HEK293 (cell line): ENCODE data around the gene ZNF141.

Source experiments
- CTCF ChIA-PET: fragments of 350-600 bp; formaldehyde crosslinking; extraction: SDS; loops from one replicate; lab custom pipeline; 2021; ENCODE audit warnings: antibody characterized with exemption; lab: Yijun Ruan, JAX
- POLR2A ChIA-PET: fragments of 300-600 bp; formaldehyde crosslinking; extraction: SDS; loops from one replicate; lab custom pipeline; 2020; ENCODE audit warnings: antibody characterized with exemption, inconsistent platforms; lab: Yijun Ruan, JAX
- H3K27ac ChIP-seq: fragments of 200-500 bp; sonication (Bioruptor generic); 2 replicates; pipeline ENCODE4 v1.5.1; 2014; ENCODE audit warnings: low read depth, low read length, control low read depth, inconsistent platforms; ENCODE audit errors: extremely low read depth
- H3K36me3 ChIP-seq, 2 experiments: fragments of 200-500 bp in 1 of 2; sonication (Bioruptor generic) in 1 of 2; 1 replicate in 1 of 2; 2 replicates in 1 of 2; pipeline ENCODE4 v1.5.1; 2014 to 2017; ENCODE audit warnings: inconsistent platforms in 2 of 2, low read length in 2 of 2; ENCODE audit not compliant: control insufficient read depth in 2 of 2, insufficient read depth in 1 of 2
- H3K4me1 ChIP-seq: fragments of 200-500 bp; sonication (Bioruptor generic); 2 replicates; pipeline ENCODE4 v1.5.1; 2014; ENCODE audit warnings: mild to moderate bottlenecking, low read length, inconsistent platforms; ENCODE audit not compliant: control insufficient read depth, insufficient read depth
- H3K4me3 ChIP-seq: 2 replicates; pipeline ENCODE4 v1.5.1; 2011; ENCODE audit warnings: low read depth, mild to moderate bottlenecking, control low read depth, low read length, moderate library complexity
- H3K9me3 ChIP-seq: fragments of 200-500 bp; sonication (Bioruptor generic); 2 replicates; pipeline ENCODE4 v1.5.1; 2014; ENCODE audit warnings: low read depth, low read length, inconsistent platforms; ENCODE audit not compliant: control insufficient read depth, insufficient read depth
- ELK4 ChIP-seq: IDR thresholded peaks from 2 replicates; pipeline ENCODE4 v1.6.1; 2011; ENCODE audit warnings: mild to moderate bottlenecking, low read depth, low read length, borderline replicate concordance
- KLF8 ChIP-seq: fragments of 450-650 bp; formaldehyde crosslinking; IDR thresholded peaks from 2 replicates; pipeline ENCODE4 v1.5.1; 2016; ENCODE audit warnings: missing biosample characterization, missing genetic modification characterization
- MEIS1 ChIP-seq: sonication (generic); formaldehyde crosslinking; IDR thresholded peaks from 2 replicates; pipeline ENCODE4 v1.8.1; 2022; ENCODE audit warnings: missing genetic modification reagents, mild to moderate bottlenecking, borderline replicate concordance
- MZF1 ChIP-seq: fragments of 450-650 bp; formaldehyde crosslinking; IDR thresholded peaks from 2 replicates; pipeline ENCODE4 v1.5.1; 2017; ENCODE audit warnings: missing biosample characterization, missing genetic modification characterization, borderline replicate concordance
- PRDM6 ChIP-seq: fragments of 450-650 bp; formaldehyde crosslinking; IDR thresholded peaks from 2 replicates; pipeline ENCODE4 v1.5.1; 2017; ENCODE audit warnings: missing biosample characterization, missing genetic modification characterization
- SETDB1 ChIP-seq: IDR thresholded peaks from one replicate; pipeline ENCODE4 v1.6.1; 2017; ENCODE audit warnings: mild to moderate bottlenecking, low read length, moderate library complexity, mixed read lengths; ENCODE audit not compliant: insufficient read length
- SP2 ChIP-seq: fragments of 450-650 bp; formaldehyde crosslinking; IDR thresholded peaks from 2 replicates; pipeline ENCODE4 v1.5.1; 2016; ENCODE audit warnings: missing biosample characterization, missing genetic modification characterization
- SP3 ChIP-seq: fragments of 450-650 bp; formaldehyde crosslinking; IDR thresholded peaks from 2 replicates; pipeline ENCODE4 v1.5.1; 2016; ENCODE audit warnings: missing biosample characterization, missing genetic modification characterization
- ZBTB20 ChIP-seq: fragments of 450-650 bp; formaldehyde crosslinking; IDR thresholded peaks from 2 replicates; pipeline ENCODE4 v1.5.1; 2016; ENCODE audit warnings: missing biosample characterization, missing genetic modification characterization
- ZNF10 ChIP-seq: fragments of 450-650 bp; formaldehyde crosslinking; IDR thresholded peaks from 2 replicates; pipeline ENCODE4 v1.5.1; 2017; ENCODE audit warnings: missing biosample characterization, missing genetic modification characterization
- ZNF132 ChIP-seq: fragments of 450-650 bp; formaldehyde crosslinking; IDR thresholded peaks from 2 replicates; pipeline ENCODE4 v1.5.1; 2017; ENCODE audit warnings: missing biosample characterization, missing genetic modification characterization, borderline replicate concordance
- ZNF157 ChIP-seq: fragments of 450-650 bp; formaldehyde crosslinking; IDR thresholded peaks from 2 replicates; pipeline ENCODE4 v1.5.1; 2016; ENCODE audit warnings: missing biosample characterization, missing genetic modification characterization
- ZNF184 ChIP-seq: fragments of 450-650 bp; IDR thresholded peaks from 2 replicates; pipeline ENCODE4 v1.5.1; 2018; ENCODE audit warnings: missing biosample characterization, mild to moderate bottlenecking, missing genetic modification characterization
- ZNF23 ChIP-seq: fragments of 450-650 bp; formaldehyde crosslinking; IDR thresholded peaks from 2 replicates; pipeline ENCODE4 v1.5.1; 2016; ENCODE audit warnings: missing biosample characterization, missing genetic modification characterization, borderline replicate concordance
- ZNF398 ChIP-seq: fragments of 450-650 bp; formaldehyde crosslinking; IDR thresholded peaks from 2 replicates; pipeline ENCODE4 v1.5.1; 2017; ENCODE audit warnings: missing biosample characterization, missing genetic modification characterization
- ZNF48 ChIP-seq: fragments of 450-650 bp; formaldehyde crosslinking; IDR thresholded peaks from 2 replicates; pipeline ENCODE4 v1.5.1; 2016; ENCODE audit warnings: missing biosample characterization, missing genetic modification characterization
- ZNF510 ChIP-seq: fragments of 450-650 bp; formaldehyde crosslinking; IDR thresholded peaks from 2 replicates; pipeline ENCODE4 v1.5.1; 2018; ENCODE audit warnings: mild to moderate bottlenecking, missing genetic modification characterization, missing biosample characterization; ENCODE audit not compliant: insufficient replicate concordance
- ZNF513 ChIP-seq: fragments of 450-650 bp; IDR thresholded peaks from 2 replicates; pipeline ENCODE4 v1.5.1; 2018; ENCODE audit warnings: missing biosample characterization, missing genetic modification characterization
- ZNF558 ChIP-seq: fragments of 450-650 bp; formaldehyde crosslinking; IDR thresholded peaks from 2 replicates; pipeline ENCODE4 v1.5.1; 2016; ENCODE audit warnings: missing biosample characterization, missing genetic modification characterization
- ZNF596 ChIP-seq: fragments of 450-650 bp; IDR thresholded peaks from 2 replicates; pipeline ENCODE4 v1.5.0; 2018; ENCODE audit warnings: missing biosample characterization, mild to moderate bottlenecking, missing genetic modification characterization, moderate library complexity
- ZNF600 ChIP-seq: fragments of 450-650 bp; formaldehyde crosslinking; IDR thresholded peaks from 2 replicates; pipeline ENCODE4 v1.5.1; 2016; ENCODE audit warnings: missing biosample characterization, missing genetic modification characterization
- ZNF658 ChIP-seq: fragments of 450-650 bp; formaldehyde crosslinking; IDR thresholded peaks from 2 replicates; pipeline ENCODE4; 2016; ENCODE audit warnings: missing biosample characterization, missing genetic modification characterization
- ZNF670 ChIP-seq: fragments of 450-650 bp; formaldehyde crosslinking; IDR thresholded peaks from 2 replicates; pipeline ENCODE4 v1.5.1; 2016; ENCODE audit warnings: missing biosample characterization, missing genetic modification characterization, low read depth
- ZNF777 ChIP-seq: fragments of 450-650 bp; formaldehyde crosslinking; IDR thresholded peaks from 2 replicates; pipeline ENCODE4 v1.5.1; 2017; ENCODE audit warnings: missing biosample characterization, missing genetic modification characterization, borderline replicate concordance
- ZNF791 ChIP-seq: fragments of 450-650 bp; formaldehyde crosslinking; IDR thresholded peaks from 2 replicates; pipeline ENCODE4 v1.5.1; 2016; ENCODE audit warnings: missing biosample characterization, missing genetic modification characterization

ZNF141 gene

GRCh38 chr4:304969-305680 is 32.5 kb upstream of the ZNF141 start, which contains the start of gene ZNF732 (continued):
- no peak for TF ChIP-seq KLF8 (tag by site-specific recombination)
- TF ChIP-seq ZNF513 (tag by site-specific recombination): no peak

GRCh38 chr4:306551-306961 is 31.1 kb upstream of the ZNF141 start:
- TF ChIP-seq SETDB1: no peak
- TF ChIP-seq ZNF184 (tag by site-specific recombination): no peak
- no peak for TF ChIP-seq ZNF23 (tag by site-specific recombination)
- TF ChIP-seq ZNF791 (tag by site-specific recombination): no peak
- no peak for TF ChIP-seq ZBTB20 (tag by site-specific recombination)
- TF ChIP-seq SP3 (tag by site-specific recombination): no peak
- no peak for TF ChIP-seq SP2 (tag by site-specific recombination)
- TF ChIP-seq MZF1 (tag by site-specific recombination): no peak
- no peak for TF ChIP-seq ZNF670
- no peak for TF ChIP-seq ELK4
- TF ChIP-seq ZNF510 (tag by site-specific recombination): no peak
- no peak for TF ChIP-seq ZNF157
- no peak for TF ChIP-seq PRDM6 (tag by site-specific recombination)
- Histone ChIP-seq H3K4me1 (no peaks in the 10 kb centered on the region), H3K4me3 (no peak overlapping the region), H3K27ac (no peak overlapping the region), H3K9me3 (no peaks in the 10 kb centered on the region), H3K36me3 (no peaks in the 10 kb centered on the region)
- ChIA-PET POLR2A (no interaction called here), CTCF (interaction anchor here (0.6 kb wide), 1 partner anchor 250 kb away, joined by 3 read pairs; no protein-coding TSS in a partner anchor)

GRCh38 chr4:309807-310206 is 27.8 kb upstream of the ZNF141 start:
- CTCF ChIA-PET: interaction anchor here (0.6 kb wide), 1 partner anchor 221 kb away, joined by 3 read pairs; no protein-coding TSS in a partner anchor
- no peaks in the 10 kb centered on the region for H3K9me3 ChIP-seq
- TF ChIP-seq ZNF48 (tag by site-specific recombination) (no peak), ZNF132 (tag by site-specific recombination) (no peak), ZNF670 (no peak), ZNF600 (tag by site-specific recombination) (no peak), ZNF658 (tag by site-specific recombination) (no peak), MEIS1 (CRISPR knock-in tag) (no peak), ZNF558 (no peak), ZNF10 (tag by site-specific recombination) (no peak), ZNF513 (tag by site-specific recombination) (no peak), ZNF398 (tag by site-specific recombination) (no peak), ZNF777 (tag by site-specific recombination) (no peak), ZNF596 (no peak)

More at GRCh38 chr4:309807-310206, 27.8 kb upstream of the ZNF141 start:
- no peaks in the 10 kb centered on the region for H3K36me3 ChIP-seq
- no peak overlapping the region for H3K4me3 ChIP-seq
- H3K27ac ChIP-seq: no peak overlapping the region
- POLR2A ChIA-PET: no interaction called here
- H3K4me1 ChIP-seq: no peaks in the 10 kb centered on the region
